Gastrocnemius medialis (tissue), 4 donors: Measurements from ENCODE around the gene RRBP1. TPM values are rescaled to one million over a fixed set of nuclear protein-coding genes. Genes with fewer than 3 reads are reported as not detected.

Experiments
- ATAC-seq, 2 donors: fragments of 150-250 bp; one replicate each; pipeline ENCODE4 v1.9.1; 2016
- DNase-seq, 2 donors: peaks; one replicate each; pipeline ENCODE4 v3.0.0-alpha.2; 2019
- H3K27ac ChIP-seq, 4 donors: fragments of 200-600 bp; sonication (generic); 1 replicate in 1 of 4; 2 replicates in 3 of 4; pipeline ENCODE4 v1.5.1; 2016 to 2018; ENCODE audit warnings: mild to moderate bottlenecking in 2 of 4, moderate library complexity in 1 of 4
- H3K27me3 ChIP-seq, 3 donors: fragments of 200-600 bp; sonication (generic) in 2 of 3; 1 replicate in 1 of 3; 2 replicates in 2 of 3; pipeline versions ENCODE4 v1.5.1 to v1.6.0; 2016 to 2019; ENCODE audit warnings: mild to moderate bottlenecking in 1 of 3, moderate library complexity in 1 of 3
- H3K36me3 ChIP-seq, 2 donors: fragments of 200-600 bp; sonication (generic) in 1 of 2; one replicate each; pipeline ENCODE4 v1.5.1; 2017 to 2018
- H3K4me1 ChIP-seq, 2 donors: fragments of 200-600 bp; sonication (generic) in 1 of 2; one replicate each; pipeline ENCODE4 v1.5.1; 2016 to 2017; ENCODE audit warnings: mild to moderate bottlenecking in 2 of 2
- H3K4me3 ChIP-seq, 4 donors: fragments of 200-600 bp; sonication (generic) in 3 of 4; 1 replicate in 1 of 4; 2 replicates in 3 of 4; pipeline ENCODE4 v1.5.1; 2016 to 2019; ENCODE audit warnings: mild to moderate bottlenecking in 2 of 4
- H3K9me3 ChIP-seq, 3 donors: fragments of 200-600 bp; sonication (generic) in 2 of 3; 1 replicate in 1 of 3; 2 replicates in 2 of 3; pipeline ENCODE4 v1.5.1; 2016 to 2019
- CTCF ChIP-seq, 5 experiments: fragments of 450-650 bp in 3 of 5; fragments of 200-600 bp in 2 of 5; sonication (generic) in 2 of 5; IDR thresholded peaks in 4 of 5; conservative IDR thresholded peaks in 1 of 5; 1 replicate in 4 of 5; 2 replicates in 1 of 5; pipeline ENCODE4 v1.5.1; 2016 to 2019; ENCODE audit warnings: antibody characterized with exemption in 5 of 5, mild to moderate bottlenecking in 3 of 5, moderate library complexity in 3 of 5
- POLR2A ChIP-seq, 2 donors: fragments of 450-650 bp; IDR thresholded peaks; one replicate each; pipeline ENCODE4 v1.6.1; 2017; ENCODE audit warnings: antibody characterized with exemption in 2 of 2, mild to moderate bottlenecking in 2 of 2, moderate library complexity in 2 of 2
- in situ Hi-C, 4 donors: fragments of 200-750 bp; cut with MboI; loops; one replicate each; pipeline versions ENCODE4 v1.15.0 to v1.8.0; 2017; ENCODE audit warnings: low sequenced_read_pairs in 4 of 4
- intact Hi-C: fragments of 100-400 bp; cut with DNase I; formaldehyde crosslinking; loops from one replicate; pipeline ENCODE4 v1.15.1; 2023; ENCODE audit warnings: low total_unique reads
- total RNA-seq, 4 donors: library from RNA; depleted of rRNA; stranded (reverse); fragments of >200 nt; gene quantifications; one replicate each; pipeline versions ENCODE4 v1.1.0 to v1.2.3, GENCODE V29; 2016

Gene RRBP1
- total RNA-seq, 4 donors from 2014 or later = 14.1 to 22.7 (median 17.9) TPM

DNA sequence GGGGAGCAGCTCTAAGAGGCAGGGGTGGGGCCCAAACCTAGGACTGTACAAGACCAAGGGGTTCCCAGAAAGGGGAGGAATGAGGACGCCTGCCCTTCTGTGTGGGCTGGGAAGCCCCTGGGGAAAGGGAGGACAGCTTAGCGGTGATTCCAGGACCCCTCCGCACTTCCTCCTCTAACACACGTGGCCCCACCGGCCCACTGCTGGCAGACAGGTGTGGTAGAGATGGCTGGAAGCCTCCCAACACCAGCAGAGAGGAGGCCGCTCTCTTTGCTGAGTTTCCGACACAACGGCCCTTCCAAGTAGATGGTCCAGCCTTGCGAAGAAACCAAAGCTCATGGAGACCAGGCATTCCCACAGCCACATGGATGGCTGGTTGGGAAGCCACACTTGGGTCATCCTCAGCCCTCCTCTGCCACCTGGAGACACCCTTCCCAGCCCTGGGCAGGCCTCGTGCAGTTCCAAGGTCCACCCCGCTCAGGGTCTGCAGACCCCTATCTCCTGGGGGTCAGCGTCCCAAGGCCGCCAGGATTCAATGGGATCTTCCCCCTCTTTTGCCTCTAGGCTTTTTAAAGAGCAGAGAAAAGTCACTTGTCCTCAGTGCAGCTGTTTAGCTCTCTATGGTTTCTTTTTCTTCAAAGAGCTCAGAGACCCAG lies 43.9 kb downstream of the RRBP1 start:
- in situ Hi-C loops = no loop called here
- ATAC-seq (no peak), DNase-seq (no peak)
- H3K4me1 ChIP-seq = peaks cover 28 to 29% of the 10 kb centered on the region in 2 donors
- no peak overlapping the region for H3K4me3 ChIP-seq
- TF ChIP-seq CTCF (IDR thresholded peaks at IDR 0.05 in 4 of 5, conservative IDR thresholded peaks at IDR 0.05 in 1 of 5) (no peak), POLR2A (IDR thresholded peaks at IDR 0.05) (no peak)
- no peaks in the 10 kb centered on the region for H3K9me3 ChIP-seq
- H3K36me3 ChIP-seq = peaks cover 0 to 28% of the 10 kb centered on the region in 2 donors
- intact Hi-C loops = no loop called here
- no peak overlapping the region for H3K27ac ChIP-seq
- H3K27me3 ChIP-seq = no peaks in the 10 kb centered on the region

DNA sequence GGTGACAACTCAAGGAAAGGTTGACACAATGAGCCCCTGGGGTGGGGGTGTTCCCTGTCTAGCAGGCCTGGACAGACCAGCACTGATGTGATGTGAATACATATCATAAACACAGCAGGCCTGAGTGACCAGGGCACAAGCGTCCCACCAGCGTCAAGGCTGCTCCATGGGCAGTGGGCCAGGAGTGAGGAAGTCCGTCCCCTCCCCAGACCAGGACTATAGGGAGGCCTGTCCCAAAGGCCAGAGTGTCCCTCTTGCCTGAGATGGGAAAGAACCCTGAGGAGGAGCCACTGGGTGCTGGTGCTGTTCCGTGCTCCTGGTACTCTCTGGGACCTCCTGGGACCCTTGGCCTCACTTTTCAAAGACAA lies 44.6 kb downstream of the RRBP1 start:
- Histone ChIP-seq H3K36me3 (peaks cover 0 to 34% of the 10 kb centered on the region in 2 donors), H3K4me1 (peaks cover 21 to 22% of the 10 kb centered on the region in 2 donors), H3K27me3 (no peaks in the 10 kb centered on the region), H3K4me3 (no peak overlapping the region), H3K9me3 (no peaks in the 10 kb centered on the region), H3K27ac (no peak overlapping the region)
- intact Hi-C loops (no loop called here), in situ Hi-C loops (no loop called here)
- no peak for DNase-seq
- ATAC-seq = no peak
- TF ChIP-seq POLR2A (IDR thresholded peaks at IDR 0.05) = no peak
- no peak for TF ChIP-seq CTCF (IDR thresholded peaks at IDR 0.05 in 4 of 5, conservative IDR thresholded peaks at IDR 0.05 in 1 of 5)

DNA sequence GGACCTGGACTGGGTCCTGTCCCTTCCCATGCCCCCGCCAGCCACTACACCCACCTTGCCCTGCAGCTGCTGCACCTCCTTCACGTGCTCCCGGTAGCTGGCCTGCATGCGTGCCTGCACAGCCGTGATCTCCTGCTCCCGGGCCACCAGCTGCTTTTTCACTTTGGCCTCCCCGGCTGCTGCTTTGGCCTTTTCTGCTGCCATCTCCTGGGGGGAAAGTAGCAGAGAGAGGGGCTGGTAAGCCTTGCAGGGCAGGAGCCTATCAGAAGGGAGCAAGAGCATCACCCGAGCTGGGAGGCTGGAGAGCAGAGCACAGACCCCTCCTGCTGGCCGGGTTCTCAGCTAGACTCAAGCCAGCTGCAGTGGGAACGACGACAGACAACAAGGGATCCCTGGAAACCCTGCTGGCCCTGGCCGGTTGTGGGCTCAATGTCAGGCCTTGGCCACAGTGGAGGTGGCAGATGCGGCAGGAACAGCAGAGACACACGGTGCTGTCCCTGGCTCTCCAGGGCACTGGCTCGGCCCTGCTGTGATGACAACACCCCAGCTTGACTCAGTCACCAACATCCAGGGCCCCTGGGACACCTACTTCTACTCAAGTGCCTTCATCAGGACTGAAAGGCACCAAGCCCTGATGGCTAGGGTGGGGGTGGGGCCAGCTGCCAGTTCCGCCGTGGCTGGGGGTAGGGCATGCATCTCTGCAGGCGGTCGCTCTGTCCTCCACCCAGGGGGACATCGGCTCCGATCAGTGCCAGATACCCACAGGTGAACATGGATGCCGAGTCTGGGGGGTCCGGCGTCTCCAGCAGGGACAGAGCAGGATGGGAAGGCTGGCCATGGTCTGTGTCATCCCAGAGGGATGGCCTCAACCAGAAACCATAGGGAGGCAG lies 45.3 kb downstream of the RRBP1 start:
- TF ChIP-seq POLR2A (IDR thresholded peaks at IDR 0.05) = no peak
- no peak for TF ChIP-seq CTCF (IDR thresholded peaks at IDR 0.05 in 4 of 5, conservative IDR thresholded peaks at IDR 0.05 in 1 of 5)
- no peaks in the 10 kb centered on the region for H3K9me3 ChIP-seq
- H3K27ac ChIP-seq = no peak overlapping the region
- no peak for DNase-seq
- peaks cover 14 to 16% of the 10 kb centered on the region in 2 donors for H3K4me1 ChIP-seq
- H3K4me3 ChIP-seq = no peak overlapping the region
- peak in 1 of 2 donors; percentile 22 for ATAC-seq
- peaks cover 0 to 38% of the 10 kb centered on the region in 2 donors for H3K36me3 ChIP-seq
- no peaks in the 10 kb centered on the region for H3K27me3 ChIP-seq
- intact Hi-C loops (no loop called here), in situ Hi-C loops (no loop called here)

GRCh38 chr20:17635332-17636244 lies 46.5 kb downstream of the RRBP1 start:
- intact Hi-C loops (no loop called here), in situ Hi-C loops (no loop called here)
- peak in 1 of 2 donors; percentile 15 for ATAC-seq
- Histone ChIP-seq H3K27ac (no peak overlapping the region), H3K9me3 (no peaks in the 10 kb centered on the region), H3K4me3 (no peak overlapping the region), H3K27me3 (no peaks in the 10 kb centered on the region), H3K4me1 (peaks cover 8 to 14% of the 10 kb centered on the region in 2 donors), H3K36me3 (peaks cover 0 to 49% of the 10 kb centered on the region in 2 donors)
- DNase-seq = no peak
- TF ChIP-seq POLR2A (IDR thresholded peaks at IDR 0.05) (no peak), CTCF (IDR thresholded peaks at IDR 0.05 in 4 of 5, conservative IDR thresholded peaks at IDR 0.05 in 1 of 5) (no peak)
